ENCODE measurements around the gene FAAP100. TPM values are rescaled to one million over a fixed set of nuclear protein-coding genes. Genes with fewer than 3 reads are reported as not detected.
"Not testable (repeated sequence)": the region's sequence is repeated elsewhere in the genome, so short reads cannot be mapped to it uniquely, and the experiment has no call there.

FAAP100 gene
- 24.2 TPM for total RNA-seq

- DNase-seq, result peak; percentile 66
Measured at GRCh38 chr17:81552244-81553017, at the start of gene FAAP100. TSS of gene FAAP100 (minus strand) at chr17:81552353. CDS start at chr17:81552330, 23 bp downstream.

GRCh38 chr17:81601525-81602120 lies 49.5 kb upstream of the FAAP100 start:
- no peak for DNase-seq

- DNase-seq, result no peak
Measured at GRCh38 chr17:81599719-81600486, 47.8 kb upstream of the FAAP100 start.

- DNase-seq, result no peak
Measured at GRCh38 chr17:81593105-81593871, 41.1 kb upstream of the FAAP100 start.

- no peak for DNase-seq
Measured at GRCh38 chr17:81591971-81592370, 39.8 kb upstream of the FAAP100 start.

GRCh38 chr17:81590121-81590520 lies 38.0 kb upstream of the FAAP100 start:
- no peak for DNase-seq

GRCh38 chr17:81589612-81590011 lies 37.5 kb upstream of the FAAP100 start:
- DNase-seq, result no peak

- no peak for DNase-seq
Measured at GRCh38 chr17:81586096-81586495, 33.9 kb upstream of the FAAP100 start.

GRCh38 chr17:81584771-81585170 lies 32.6 kb upstream of the FAAP100 start:
- DNase-seq, result not testable (repeated sequence)

GRCh38 chr17:81583589-81584342 lies 31.6 kb upstream of the FAAP100 start:
- DNase-seq, result no peak

- DNase-seq, result no peak
Measured at GRCh38 chr17:81582749-81583148, 30.6 kb upstream of the FAAP100 start.

GRCh38 chr17:81582341-81582740 lies 30.2 kb upstream of the FAAP100 start:
- DNase-seq, result no peak

- DNase-seq, result no peak
Measured at GRCh38 chr17:81581758-81582157, 29.6 kb upstream of the FAAP100 start.

- no peak for DNase-seq
Measured at GRCh38 chr17:81580481-81580880, 28.3 kb upstream of the FAAP100 start.

GRCh38 chr17:81579821-81580321 lies 27.7 kb upstream of the FAAP100 start:
- DNase-seq, result no peak

GRCh38 chr17:81579298-81579697 lies 27.1 kb upstream of the FAAP100 start:
- DNase-seq, result no peak

- no peak for DNase-seq
Measured at GRCh38 chr17:81578561-81579225, 26.5 kb upstream of the FAAP100 start.

- DNase-seq, result no peak
Measured at GRCh38 chr17:81578038-81578441, 25.9 kb upstream of the FAAP100 start.

GRCh38 chr17:81577278-81578000 lies 25.3 kb upstream of the FAAP100 start:
- no peak for DNase-seq

GRCh38 chr17:81576621-81577277 lies 24.6 kb upstream of the FAAP100 start:
- DNase-seq, result no peak

Measured in occipital lobe (tissue), 2 donors.